ENCODE results near the gene POGZ. TPM values are rescaled to one million over a fixed set of nuclear protein-coding genes. Genes with fewer than 3 reads are reported as not detected.

Gene POGZ
- total RNA-seq, 1 experiment from 2014 or later: 76.0 TPM

- intact Hi-C loops (cut with micrococcal nuclease; ENCODE audit: unreplicated experiment): no loop called here
- Histone ChIP-seq H3K4me1 (ENCODE audit: control insufficient read depth, insufficient read depth, low read length) (peaks cover 9% of the 10 kb centered on the region), H3K36me3 (ENCODE audit: control insufficient read depth, insufficient read depth, low read length) (no peaks in the 10 kb centered on the region), H3K4me3 (ENCODE audit: low read depth in 2 of 2, low read length in 2 of 2) (0 out of 4 replicates have a peak overlapping the region, but pooled peaks of 1 of the 2 experiments have one; percentile 27), H3K27me3 (ENCODE audit: control insufficient read depth, insufficient read depth, low read length) (no peaks in the 10 kb centered on the region), H3K27ac (ENCODE audit: low read length) (no peak overlapping the region), H3K9me3 (ENCODE audit: control insufficient read depth, insufficient read depth, low read depth, low read length) (no peaks in the 10 kb centered on the region)
- ATAC-seq: no peak
- ChIA-PET CTCF (no interaction called here), POLR2A (interaction anchor here (0.6 to 0.7 kb wide), 2 partner anchors 405 to 469 kb away, joined by 3 to 7 read pairs; no protein-coding TSS in a partner anchor)
- in situ Hi-C loops (cut with HindIII; ENCODE audit: low pct_unique_long_range_greater_than_20kb, low sequenced_read_pairs): no loop called here
- DNase-seq (ENCODE audit: low read depth, low spot score): no peak
- no peak for TF ChIP-seq TCF7L2 (IDR thresholded peaks at IDR 0.05; ENCODE audit: low read depth, low read length)
- TF ChIP-seq SIN3A (IDR thresholded peaks at IDR 0.05; ENCODE audit: borderline replicate concordance, insufficient read depth, low read depth, low read length): no peak
- no peak for TF ChIP-seq REST (IDR thresholded peaks at IDR 0.05; ENCODE audit: insufficient read depth in 1 of 2, low read depth in 2 of 2, low read length in 1 of 2)
- no peak for TF ChIP-seq POLR2AphosphoS5 (IDR thresholded peaks at IDR 0.05; ENCODE audit: low read depth, low read length)
- TF ChIP-seq CTCF (IDR thresholded peaks at IDR 0.05): no peak
- BruUV-seq (replicated peaks): no TSS peak
Measured at GRCh38 chr1:151371370-151372057, 87.8 kb downstream of the POGZ start.

GRCh38 chr1:151370211-151370911 lies 88.9 kb downstream of the POGZ start:
- ChIA-PET CTCF (no interaction called here), POLR2A (interaction anchor here (0.7 kb wide), 1 partner anchor 407 kb away, joined by 7 read pairs; no protein-coding TSS in a partner anchor)
- Histone ChIP-seq H3K36me3 (ENCODE audit: control insufficient read depth, insufficient read depth, low read length) (no peaks in the 10 kb centered on the region), H3K27me3 (ENCODE audit: control insufficient read depth, insufficient read depth, low read length) (no peaks in the 10 kb centered on the region), H3K9me3 (ENCODE audit: control insufficient read depth, insufficient read depth, low read depth, low read length) (no peaks in the 10 kb centered on the region), H3K27ac (ENCODE audit: low read length) (no peak overlapping the region), H3K4me1 (ENCODE audit: control insufficient read depth, insufficient read depth, low read length) (peaks cover 9% of the 10 kb centered on the region), H3K4me3 (ENCODE audit: low read depth in 2 of 2, low read length in 2 of 2) (no peak overlapping the region)
- ATAC-seq: no peak
- TF ChIP-seq REST (IDR thresholded peaks at IDR 0.05; ENCODE audit: insufficient read depth in 1 of 2, low read depth in 2 of 2, low read length in 1 of 2) (no peak), POLR2AphosphoS5 (IDR thresholded peaks at IDR 0.05; ENCODE audit: low read depth, low read length) (no peak), SIN3A (IDR thresholded peaks at IDR 0.05; ENCODE audit: borderline replicate concordance, insufficient read depth, low read depth, low read length) (no peak), CTCF (IDR thresholded peaks at IDR 0.05) (no peak)
- no peak for DNase-seq (ENCODE audit: low read depth, low spot score)
- in situ Hi-C loops (cut with HindIII; ENCODE audit: low pct_unique_long_range_greater_than_20kb, low sequenced_read_pairs): no loop called here
- BruUV-seq (replicated peaks): no TSS peak
- intact Hi-C loops (cut with micrococcal nuclease; ENCODE audit: unreplicated experiment): no loop called here
